Astrocyte (in vitro differentiated cells and primary cell): ENCODE data around the gene PRKCI. TPM values are rescaled to one million over a fixed set of nuclear protein-coding genes. Genes with fewer than 3 reads are reported as not detected.
"Not testable (repeated sequence)": the region's sequence is repeated elsewhere in the genome, so short reads cannot be mapped to it uniquely, and the experiment has no call there.

Source experiments
- DNase-seq: peaks from one replicate; pipeline ENCODE4 v3.0.0-alpha.2; 2010; ENCODE audit warnings: low read depth
- FAIRE-seq: peaks from 2 replicates; lab custom pipeline; 2011; peaks lifted over from hg19 to GRCh38; lab: Jason Lieb, UNC
- H2AFZ ChIP-seq: 2 replicates; pipeline ENCODE4 v1.6.0; 2012; ENCODE audit warnings: low read depth, low read length, inconsistent platforms
- H3K27ac ChIP-seq: 2 replicates; pipeline ENCODE4 v1.5.1; 2011; ENCODE audit warnings: low read depth, low read length, inconsistent platforms
- H3K27me3 ChIP-seq: 2 replicates; pipeline ENCODE4 v1.6.0; 2011; ENCODE audit warnings: low read length, inconsistent platforms; ENCODE audit not compliant: insufficient read depth
- H3K36me3 ChIP-seq: 2 replicates; pipeline ENCODE4 v1.5.1; 2011; ENCODE audit warnings: low read length, inconsistent platforms; ENCODE audit not compliant: insufficient read depth
- H3K4me1 ChIP-seq: 2 replicates; pipeline ENCODE4 v1.5.1; 2011; ENCODE audit warnings: low read length, inconsistent platforms; ENCODE audit not compliant: insufficient read depth
- H3K4me2 ChIP-seq: 2 replicates; pipeline ENCODE4 v1.6.0; 2012; ENCODE audit warnings: low read length, inconsistent platforms
- H3K4me3 ChIP-seq: 2 replicates; pipeline ENCODE4 v1.5.1; 2011; ENCODE audit warnings: low read depth, mild to moderate bottlenecking, low read length, inconsistent platforms; ENCODE audit not compliant: insufficient read depth
- H3K79me2 ChIP-seq: 2 replicates; pipeline ENCODE4 v1.6.0; 2012; ENCODE audit warnings: mild to moderate bottlenecking, low read length, inconsistent platforms; ENCODE audit not compliant: insufficient read depth
- H3K9ac ChIP-seq: 2 replicates; pipeline ENCODE4 v1.6.0; 2012; ENCODE audit warnings: mild to moderate bottlenecking, low read length, inconsistent platforms
- H3K9me3 ChIP-seq: 2 replicates; pipeline ENCODE4 v1.5.1; 2012; ENCODE audit warnings: low read depth, mild to moderate bottlenecking, low read length, inconsistent platforms; ENCODE audit not compliant: insufficient read depth
- H4K20me1 ChIP-seq: 2 replicates; pipeline ENCODE4 v1.6.0; 2012; ENCODE audit warnings: low read length, inconsistent platforms; ENCODE audit not compliant: insufficient read depth
- H3K27ac Mint-ChIP-seq: one replicate; pipeline ENCODE4 v1.8.0; 2021; ENCODE audit warnings: mild to moderate bottlenecking, mixed read lengths; ENCODE audit not compliant: unreplicated experiment
- H3K27me3 Mint-ChIP-seq: one replicate; pipeline ENCODE4 v1.8.0; 2021; ENCODE audit warnings: low read depth, mixed read lengths; ENCODE audit not compliant: unreplicated experiment
- H3K36me3 Mint-ChIP-seq: one replicate; pipeline ENCODE4 v1.8.0; 2021; ENCODE audit warnings: low read depth, mixed read lengths; ENCODE audit not compliant: unreplicated experiment
- H3K4me1 Mint-ChIP-seq: one replicate; pipeline ENCODE4 v1.8.0; 2021; ENCODE audit warnings: low read depth, mixed read lengths; ENCODE audit not compliant: unreplicated experiment
- H3K4me3 Mint-ChIP-seq: one replicate; pipeline ENCODE4 v1.8.0; 2021; ENCODE audit warnings: mild to moderate bottlenecking, moderate library complexity, mixed read lengths; ENCODE audit not compliant: unreplicated experiment
- H3K9me3 Mint-ChIP-seq: one replicate; pipeline ENCODE4 v1.8.0; 2021; ENCODE audit warnings: mild to moderate bottlenecking, mixed read lengths; ENCODE audit not compliant: unreplicated experiment
- EZH2 ChIP-seq: IDR thresholded peaks from 2 replicates; pipeline ENCODE4 v1.6.1; 2012; ENCODE audit warnings: mild to moderate bottlenecking, low read length, inconsistent platforms; ENCODE audit not compliant: insufficient read depth
- total RNA-seq: library from RNA; stranded (reverse); gene quantifications from 2 replicates; pipeline ENCODE4 v1.2.1, GENCODE V29; 2021
- TF ChIP-seq, protein P1 (sequence below): IDR thresholded peaks from 2 replicates; pipeline ENCODE4 v1.5.1; 2011; ENCODE audit warnings: low read depth, mild to moderate bottlenecking, inconsistent platforms, low read length, moderate library complexity; ENCODE audit not compliant: insufficient read depth

Gene PRKCI
- total RNA-seq, 1 donor from 2014 or later: 65.2 TPM

GRCh38 chr3:170204509-170204908, 17.7 kb upstream of the PRKCI start:
- no peak overlapping the region for H3K9ac ChIP-seq
- no peaks in the 10 kb centered on the region for H3K27me3 Mint-ChIP-seq
- no peaks in the 10 kb centered on the region for H4K20me1 ChIP-seq
- DNase-seq: no peak
- no peaks in the 10 kb centered on the region for H3K4me1 ChIP-seq
- no peak overlapping the region for H3K27ac Mint-ChIP-seq
- no peak for TF ChIP-seq EZH2
- TF ChIP-seq, protein P1, sequence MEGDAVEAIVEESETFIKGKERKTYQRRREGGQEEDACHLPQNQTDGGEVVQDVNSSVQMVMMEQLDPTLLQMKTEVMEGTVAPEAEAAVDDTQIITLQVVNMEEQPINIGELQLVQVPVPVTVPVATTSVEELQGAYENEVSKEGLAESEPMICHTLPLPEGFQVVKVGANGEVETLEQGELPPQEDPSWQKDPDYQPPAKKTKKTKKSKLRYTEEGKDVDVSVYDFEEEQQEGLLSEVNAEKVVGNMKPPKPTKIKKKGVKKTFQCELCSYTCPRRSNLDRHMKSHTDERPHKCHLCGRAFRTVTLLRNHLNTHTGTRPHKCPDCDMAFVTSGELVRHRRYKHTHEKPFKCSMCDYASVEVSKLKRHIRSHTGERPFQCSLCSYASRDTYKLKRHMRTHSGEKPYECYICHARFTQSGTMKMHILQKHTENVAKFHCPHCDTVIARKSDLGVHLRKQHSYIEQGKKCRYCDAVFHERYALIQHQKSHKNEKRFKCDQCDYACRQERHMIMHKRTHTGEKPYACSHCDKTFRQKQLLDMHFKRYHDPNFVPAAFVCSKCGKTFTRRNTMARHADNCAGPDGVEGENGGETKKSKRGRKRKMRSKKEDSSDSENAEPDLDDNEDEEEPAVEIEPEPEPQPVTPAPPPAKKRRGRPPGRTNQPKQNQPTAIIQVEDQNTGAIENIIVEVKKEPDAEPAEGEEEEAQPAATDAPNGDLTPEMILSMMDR: no peak
- H3K4me3 ChIP-seq: no peak overlapping the region
- H3K9me3 Mint-ChIP-seq: no peaks in the 10 kb centered on the region
- H3K4me3 Mint-ChIP-seq: no peak overlapping the region
- H3K27me3 ChIP-seq: peaks cover 3% of the 10 kb centered on the region
- H3K79me2 ChIP-seq: no peaks in the 10 kb centered on the region
- no peak overlapping the region for H3K27ac ChIP-seq
- FAIRE-seq: no peak
- no peak overlapping the region for H2AFZ ChIP-seq
- H3K36me3 ChIP-seq: no peaks in the 10 kb centered on the region
- H3K4me1 Mint-ChIP-seq: no peaks in the 10 kb centered on the region
- no peaks in the 10 kb centered on the region for H3K36me3 Mint-ChIP-seq
- H3K9me3 ChIP-seq: no peaks in the 10 kb centered on the region
- H3K4me2 ChIP-seq: no peak overlapping the region

DNA sequence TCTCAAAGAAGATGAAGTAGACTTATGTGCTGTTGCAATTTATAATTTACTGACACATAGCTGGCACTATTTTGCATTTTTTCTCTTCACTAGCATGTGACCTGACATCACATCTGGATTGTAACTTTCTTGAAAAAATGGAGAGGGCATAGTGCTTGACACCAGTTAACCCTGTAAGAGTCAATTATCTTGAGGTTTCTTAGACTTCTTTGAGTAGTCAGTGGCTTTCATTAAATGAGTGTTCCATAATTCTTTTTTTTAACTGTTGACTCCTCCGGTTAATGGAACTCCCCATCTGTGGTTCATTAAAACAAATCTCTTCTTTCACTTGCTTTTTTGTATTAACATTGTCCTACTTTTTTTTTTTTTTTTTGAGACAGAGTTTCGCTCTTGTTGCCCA, 16.9 kb upstream of the PRKCI start:
- H3K4me3 Mint-ChIP-seq: no peak overlapping the region
- Histone ChIP-seq H2AFZ (no peak overlapping the region), H3K79me2 (no peaks in the 10 kb centered on the region), H3K4me2 (no peak overlapping the region), H3K9ac (no peak overlapping the region), H3K27ac (no peak overlapping the region), H3K9me3 (no peaks in the 10 kb centered on the region), H4K20me1 (no peaks in the 10 kb centered on the region), H3K4me1 (no peaks in the 10 kb centered on the region), H3K36me3 (no peaks in the 10 kb centered on the region), H3K27me3 (peaks cover 3% of the 10 kb centered on the region), H3K4me3 (no peak overlapping the region)
- TF ChIP-seq, protein P1: no peak
- no peak for TF ChIP-seq EZH2
- H3K4me1 Mint-ChIP-seq: no peaks in the 10 kb centered on the region
- H3K27me3 Mint-ChIP-seq: no peaks in the 10 kb centered on the region
- DNase-seq: no peak
- no peaks in the 10 kb centered on the region for H3K36me3 Mint-ChIP-seq
- H3K9me3 Mint-ChIP-seq: no peaks in the 10 kb centered on the region
- H3K27ac Mint-ChIP-seq: no peak overlapping the region
- no peak for FAIRE-seq

- not testable (repeated sequence) for FAIRE-seq, H3K27ac ChIP-seq, H3K9ac ChIP-seq, H3K4me3 Mint-ChIP-seq, DNase-seq, H3K36me3 ChIP-seq, H2AFZ ChIP-seq, H3K4me2 ChIP-seq, H3K4me1 ChIP-seq, H3K4me3 ChIP-seq, H3K79me2 ChIP-seq, H3K27me3 Mint-ChIP-seq, H3K36me3 Mint-ChIP-seq, H3K9me3 Mint-ChIP-seq, H3K9me3 ChIP-seq, H3K27ac Mint-ChIP-seq, H3K27me3 ChIP-seq, H3K4me1 Mint-ChIP-seq, H4K20me1 ChIP-seq
These were observed 16.0 kb upstream of the PRKCI start for GRCh38 chr3:170206164-170206762.
